GM10248 (cell line): ENCODE results near the gene NTF3.

Experiments
- CTCF ChIA-PET: fragments of 300-600 bp; sonication (Branson Sonifier 250); formaldehyde crosslinking; extraction: SDS; loops from one replicate; lab custom pipeline; 2021; ENCODE audit warnings: antibody characterized with exemption; lab: Yijun Ruan, JAX
- POLR2A ChIA-PET: fragments of 350-650 bp; sonication (Branson Sonifier 250); formaldehyde crosslinking; extraction: SDS; loops from one replicate; lab custom pipeline; 2020; ENCODE audit warnings: antibody characterized with exemption; lab: Yijun Ruan, JAX
- DNase-seq: peaks from one replicate; pipeline ENCODE4 v3.0.0; 2012; ENCODE audit errors: extremely low spot score
- CTCF ChIP-seq: IDR thresholded peaks from 2 replicates; pipeline ENCODE4 v1.5.1; 2012; ENCODE audit warnings: mild to moderate bottlenecking, low read depth; ENCODE audit errors: extremely low read depth, missing control alignments, control extremely low read depth

NTF3 gene

GRCh38 chr12:5513406-5513805 lies 81.5 kb downstream of the NTF3 start:
- no peak for TF ChIP-seq CTCF
- ChIA-PET CTCF (no interaction called here), POLR2A (no interaction called here)
- DNase-seq, result no peak

GRCh38 chr12:5514016-5514415 lies 82.1 kb downstream of the NTF3 start:
- DNase-seq, result no peak
- POLR2A ChIA-PET, result no interaction called here
- CTCF ChIA-PET, result no interaction called here
- TF ChIP-seq CTCF, result no peak

GRCh38 chr12:5514545-5514944 lies 82.6 kb downstream of the NTF3 start:
- POLR2A ChIA-PET, result no interaction called here
- CTCF ChIA-PET, result no interaction called here
- no peak for DNase-seq
- no peak for TF ChIP-seq CTCF

- ChIA-PET CTCF (no interaction called here), POLR2A (no interaction called here)
- no peak for DNase-seq
- no peak for TF ChIP-seq CTCF
These were observed 83.5 kb downstream of the NTF3 start for GRCh38 chr12:5515458-5515857.

- ChIA-PET CTCF (no interaction called here), POLR2A (no interaction called here)
- TF ChIP-seq CTCF, result no peak
- DNase-seq, result no peak
These were observed 84.7 kb downstream of the NTF3 start for GRCh38 chr12:5516371-5517241.

- no peak for TF ChIP-seq CTCF
- POLR2A ChIA-PET, result no interaction called here
- CTCF ChIA-PET, result interaction anchor here (1.2 kb wide), 1 partner anchor 17 kb away, joined by 4 read pairs; no protein-coding TSS in a partner anchor
- no peak for DNase-seq
These were observed 86.9 kb downstream of the NTF3 start for GRCh38 chr12:5518584-5519365.
